GM19328 (cell line): ENCODE data around the gene SLC22A23.
A peak's percentile ranks its signal among the peaks of the same experiment; 100 is the strongest.

Experiments used
- ATAC-seq: cut with Tn5 transposase; IDR thresholded peaks from one replicate; pipeline ENCODE4 v1.9.1; 2021; ENCODE audit warnings: mild to moderate bottlenecking, moderate library complexity; ENCODE audit not compliant: unreplicated experiment

The SLC22A23 gene, protein sequence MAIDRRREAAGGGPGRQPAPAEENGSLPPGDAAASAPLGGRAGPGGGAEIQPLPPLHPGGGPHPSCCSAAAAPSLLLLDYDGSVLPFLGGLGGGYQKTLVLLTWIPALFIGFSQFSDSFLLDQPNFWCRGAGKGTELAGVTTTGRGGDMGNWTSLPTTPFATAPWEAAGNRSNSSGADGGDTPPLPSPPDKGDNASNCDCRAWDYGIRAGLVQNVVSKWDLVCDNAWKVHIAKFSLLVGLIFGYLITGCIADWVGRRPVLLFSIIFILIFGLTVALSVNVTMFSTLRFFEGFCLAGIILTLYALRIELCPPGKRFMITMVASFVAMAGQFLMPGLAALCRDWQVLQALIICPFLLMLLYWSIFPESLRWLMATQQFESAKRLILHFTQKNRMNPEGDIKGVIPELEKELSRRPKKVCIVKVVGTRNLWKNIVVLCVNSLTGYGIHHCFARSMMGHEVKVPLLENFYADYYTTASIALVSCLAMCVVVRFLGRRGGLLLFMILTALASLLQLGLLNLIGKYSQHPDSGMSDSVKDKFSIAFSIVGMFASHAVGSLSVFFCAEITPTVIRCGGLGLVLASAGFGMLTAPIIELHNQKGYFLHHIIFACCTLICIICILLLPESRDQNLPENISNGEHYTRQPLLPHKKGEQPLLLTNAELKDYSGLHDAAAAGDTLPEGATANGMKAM

GRCh38 chr6:3456898-3457709 lies at the start of gene SLC22A23:
Gene SLC22A23, minus strand, starts transcription at chr6:3457050. Its CDS starts 491 bp downstream, at chr6:3456559.
- peak; percentile 49 for ATAC-seq

GRCh38 chr6:3506200-3506599 lies 49.4 kb upstream of the SLC22A23 start:
- ATAC-seq, result no peak

DNA sequence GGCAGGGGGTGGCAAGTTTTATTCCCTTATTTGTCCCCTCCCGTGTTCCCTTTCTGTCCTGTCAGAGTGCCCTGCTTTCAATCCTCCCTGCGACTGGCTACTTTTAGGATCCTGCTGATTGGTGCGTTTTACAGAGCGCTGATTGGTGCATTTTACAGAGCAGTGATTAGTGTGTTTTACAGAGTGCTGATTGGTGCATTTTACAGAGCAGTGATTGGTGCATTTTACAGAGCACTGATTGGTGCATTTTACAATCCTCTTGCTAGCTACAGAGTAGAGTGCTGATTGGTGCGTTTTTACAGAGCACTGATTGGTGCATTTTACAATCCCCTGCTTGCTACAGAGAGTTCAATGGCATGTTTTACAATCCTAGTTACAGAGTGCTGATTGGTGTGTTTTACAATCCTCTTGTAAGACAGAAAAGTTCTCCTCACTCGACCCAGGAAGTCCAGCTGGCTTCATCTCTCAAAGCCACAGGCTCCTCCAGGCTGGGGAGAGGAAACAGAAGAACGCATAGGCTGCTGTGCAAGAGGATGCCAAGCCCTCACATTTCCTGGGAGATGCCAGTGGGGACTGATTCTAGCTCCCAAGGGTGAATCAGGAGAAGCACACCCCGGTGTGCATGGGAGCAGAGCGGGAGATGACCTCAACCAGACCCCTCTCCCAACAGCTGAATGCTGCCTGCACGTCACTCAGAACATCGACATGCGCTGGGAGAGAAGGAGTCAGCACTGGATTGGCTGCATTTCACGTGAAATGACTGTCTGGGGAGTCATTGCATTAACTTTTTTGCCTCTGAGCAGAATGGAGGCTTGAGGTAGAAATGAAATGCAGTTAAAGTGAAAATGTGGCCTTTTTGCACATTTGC lies 48.3 kb upstream of the SLC22A23 start:
- ATAC-seq, result no peak

DNA sequence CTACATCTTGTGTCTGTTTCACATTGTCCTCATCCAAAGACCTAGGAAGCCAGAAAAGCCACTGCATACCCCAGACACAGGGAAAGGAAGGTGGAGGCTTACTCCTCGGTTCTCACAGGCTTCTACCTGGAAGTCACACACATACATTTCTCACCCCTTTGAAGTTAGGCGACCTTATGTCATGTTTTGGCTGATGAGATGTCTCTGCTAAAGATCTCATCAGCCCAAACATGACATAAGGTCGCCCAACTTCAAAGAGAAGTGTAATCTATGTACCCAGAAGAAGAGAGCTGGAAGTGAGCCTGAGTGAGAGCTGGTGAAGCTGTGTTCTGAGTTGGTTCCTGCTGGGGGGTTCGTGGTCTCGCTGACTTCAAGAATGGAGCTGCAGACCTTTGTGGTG lies 47.5 kb upstream of the SLC22A23 start:
- ATAC-seq, result no peak

GRCh38 chr6:3501826-3502500 lies 45.1 kb upstream of the SLC22A23 start:
- no peak for ATAC-seq

DNA sequence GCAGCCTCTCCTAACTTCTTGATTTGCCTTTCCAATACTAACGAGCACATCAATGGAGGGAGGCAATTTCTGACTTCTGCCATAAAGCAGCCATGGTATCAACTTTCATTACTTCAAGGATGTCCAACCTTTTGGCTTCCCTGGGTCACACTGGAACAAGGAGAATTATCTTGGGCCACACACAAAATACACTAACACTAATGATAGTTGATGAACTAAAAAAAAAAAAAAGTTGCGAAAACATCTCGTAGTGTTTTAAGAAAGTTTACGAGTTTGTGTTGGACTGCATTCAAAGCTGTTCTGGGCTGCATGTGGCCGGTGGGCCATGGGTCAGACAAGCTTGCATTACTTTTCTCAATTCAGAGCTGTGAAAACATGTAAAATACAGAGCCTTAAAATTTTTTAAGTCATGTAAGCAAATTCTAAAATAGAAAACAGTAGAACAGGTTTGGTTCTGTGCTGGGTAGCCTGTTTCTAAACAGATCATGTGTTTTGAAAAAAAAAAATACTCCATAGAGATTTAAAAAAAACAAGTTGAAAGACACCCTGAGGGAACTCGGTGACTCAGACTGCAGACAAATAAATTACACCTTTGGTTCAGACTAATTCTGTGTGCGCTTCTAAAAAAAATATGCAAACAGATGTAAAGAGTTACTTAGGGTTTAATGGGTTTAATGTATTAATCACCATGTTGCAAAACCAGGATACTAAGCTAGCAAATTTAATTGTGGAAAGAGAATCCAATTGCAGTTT lies 43.6 kb upstream of the SLC22A23 start:
- no peak for ATAC-seq

DNA sequence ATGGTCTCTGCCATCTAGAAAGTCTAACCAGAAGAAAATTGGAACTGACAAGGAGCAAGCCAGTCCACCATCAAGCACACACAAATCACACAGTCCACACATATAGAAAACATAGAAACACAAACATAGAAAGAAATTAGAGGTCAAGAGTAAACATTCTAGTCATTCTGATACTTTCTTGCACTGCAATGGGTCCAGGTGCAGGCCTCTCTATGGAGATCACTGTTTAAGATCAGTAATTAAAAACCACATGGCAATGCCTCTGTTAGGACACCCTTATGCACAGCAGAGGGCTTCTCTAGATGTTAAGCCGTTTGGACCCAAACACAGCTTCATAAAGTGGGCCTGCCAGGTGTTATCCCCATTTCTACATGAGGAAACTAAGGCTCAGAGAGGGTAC lies 42.8 kb upstream of the SLC22A23 start:
- ATAC-seq, result no peak

DNA sequence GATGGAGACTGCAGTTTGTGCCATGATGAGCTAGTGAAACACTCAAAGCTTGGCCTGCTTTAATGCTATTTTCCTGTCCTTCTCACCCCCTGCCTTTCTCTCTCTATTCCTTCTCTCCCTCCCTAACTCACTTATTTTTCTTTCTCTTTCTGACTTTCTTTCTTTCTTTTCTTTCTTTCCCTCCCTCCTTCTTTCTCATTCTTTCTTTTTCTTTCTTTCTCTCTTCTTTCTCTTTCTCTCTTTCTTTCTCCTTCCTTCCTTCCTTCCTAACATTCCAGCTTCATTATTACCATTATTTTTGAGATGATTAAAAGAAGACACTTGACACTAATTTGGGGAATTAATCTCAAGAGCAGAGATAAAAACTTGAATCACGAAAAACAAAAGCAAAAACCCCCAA lies 39.5 kb upstream of the SLC22A23 start:
- ATAC-seq, result no peak

- ATAC-seq, result no peak
Observed at GRCh38 chr6:3494391-3495100, 37.7 kb upstream of the SLC22A23 start.

DNA sequence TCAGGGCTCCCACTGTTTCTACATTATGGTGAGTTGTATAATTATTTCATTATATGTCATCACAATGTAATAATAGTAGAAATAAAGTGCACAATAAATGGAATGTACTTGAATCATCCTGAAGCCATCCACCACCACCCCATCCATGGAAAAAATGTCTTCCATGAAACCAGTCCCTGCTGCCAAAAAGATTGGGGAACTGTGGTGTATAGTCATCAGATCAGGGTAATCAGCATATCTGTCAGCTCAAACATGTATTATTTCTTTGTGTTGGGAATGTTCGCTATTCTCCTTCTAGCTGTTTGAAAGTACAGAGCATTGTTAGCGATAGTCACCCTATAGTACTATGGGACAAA lies 33.8 kb upstream of the SLC22A23 start:
- ATAC-seq, result no peak

DNA sequence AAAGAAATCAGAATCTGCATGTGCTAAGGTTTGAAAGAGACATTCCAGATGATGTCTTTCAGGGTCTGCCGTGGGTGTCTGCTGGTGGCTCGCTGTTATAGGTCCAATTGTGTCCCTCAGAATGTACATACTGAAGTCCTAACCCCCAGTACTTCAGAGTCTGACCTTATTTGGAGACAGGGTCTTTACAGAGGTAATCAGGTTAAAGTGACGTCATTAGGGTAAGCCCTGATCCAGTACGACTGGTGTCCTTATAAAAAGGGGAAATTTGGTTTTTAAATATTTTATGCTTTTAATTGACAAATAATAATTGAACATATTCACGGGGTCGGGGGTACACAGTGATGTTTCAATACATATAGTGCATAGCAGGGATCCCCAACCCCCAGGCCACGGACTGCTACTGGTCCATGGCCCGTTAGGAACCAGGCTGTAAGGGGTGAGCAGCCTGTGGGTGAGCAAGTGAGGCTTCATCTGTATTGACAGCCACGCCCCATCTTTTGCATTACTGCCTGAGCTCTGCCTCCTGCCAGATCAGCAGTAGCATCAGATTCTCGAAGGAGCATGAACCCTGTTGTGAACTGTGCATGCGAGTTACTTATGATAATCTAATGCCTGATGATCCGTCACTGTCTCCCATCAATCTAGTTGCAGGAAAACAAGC lies 33.2 kb upstream of the SLC22A23 start:
- no peak for ATAC-seq

GRCh38 chr6:3489027-3489757 lies 32.3 kb upstream of the SLC22A23 start:
- ATAC-seq, result no peak

GRCh38 chr6:3484946-3485345 lies 28.1 kb upstream of the SLC22A23 start:
- no peak for ATAC-seq

- no peak for ATAC-seq
Observed at GRCh38 chr6:3484192-3484591, 27.3 kb upstream of the SLC22A23 start.

GRCh38 chr6:3483675-3484074 lies 26.8 kb upstream of the SLC22A23 start:
- no peak for ATAC-seq

DNA sequence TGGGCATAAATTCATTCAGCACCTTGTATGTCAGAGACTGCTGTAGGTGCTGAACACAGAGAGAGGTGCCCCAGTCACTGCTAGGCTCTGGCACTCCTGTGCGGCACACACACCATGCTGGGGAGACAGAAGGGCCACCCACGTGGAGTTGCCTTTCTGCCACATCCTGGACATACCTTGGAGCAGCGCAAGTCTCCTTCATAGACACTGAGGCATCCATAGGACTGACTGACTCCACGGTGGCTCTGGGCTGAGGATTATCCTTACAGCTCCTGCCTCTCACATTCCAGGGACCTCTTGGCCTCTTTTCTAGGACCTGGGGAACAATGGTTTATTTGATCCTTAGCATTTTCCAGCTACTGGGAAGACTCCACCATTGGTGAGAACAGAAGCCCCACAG lies 26.0 kb upstream of the SLC22A23 start:
- no peak for ATAC-seq

DNA sequence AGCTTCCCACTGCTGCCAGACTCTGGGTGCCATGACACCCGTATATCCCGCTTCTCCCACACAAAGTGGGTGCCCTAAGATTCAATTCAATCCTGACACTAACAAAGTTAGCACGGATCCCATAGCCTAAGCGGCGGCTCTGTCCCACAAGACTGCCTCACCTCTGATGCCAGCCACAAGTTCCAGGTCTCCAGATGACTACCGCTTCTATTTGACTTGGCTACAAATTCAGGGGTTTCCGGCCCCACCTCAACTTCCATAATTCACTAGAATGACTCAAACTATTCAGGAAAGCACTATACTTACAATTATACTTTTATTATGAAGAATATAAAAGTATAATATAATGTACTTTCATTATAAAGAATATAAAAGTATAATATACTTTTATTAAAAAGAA lies 24.8 kb upstream of the SLC22A23 start:
- no peak for ATAC-seq

GRCh38 chr6:3480009-3480408 lies 23.2 kb upstream of the SLC22A23 start:
- no peak for ATAC-seq
